ENCODE results near the gene PLA2G4D.
A peak's percentile ranks its signal among the peaks of the same experiment; 100 is the strongest.

PLA2G4D gene

DNA sequence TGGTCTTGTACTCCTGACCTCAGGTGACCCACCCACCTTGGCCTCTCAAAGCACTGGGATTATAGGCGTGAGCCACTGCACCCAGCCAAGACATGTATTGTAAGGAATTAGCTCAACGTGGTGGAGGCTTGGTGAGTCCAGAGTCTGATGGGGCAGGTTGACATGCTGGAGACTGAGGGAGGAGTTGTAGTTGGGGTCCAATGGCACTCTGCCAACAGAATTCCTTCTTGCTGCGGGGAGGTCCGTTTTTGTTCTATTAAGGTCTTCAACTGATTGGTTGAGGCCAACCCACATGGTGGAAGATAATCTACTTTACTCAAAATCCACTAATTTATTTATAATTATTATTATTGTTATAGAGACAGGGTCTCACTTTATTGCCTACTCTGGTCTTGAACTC, 30.1 kb downstream of the PLA2G4D start:
- no peak for DNase-seq
- Histone ChIP-seq H2BK5ac (ENCODE audit: low read depth, low read length, poor library complexity, severe bottlenecking) (no peak overlapping the region), H2BK15ac (ENCODE audit: low read depth, poor library complexity, severe bottlenecking) (no peak overlapping the region), H2BK12ac (ENCODE audit: low read length in 2 of 2) (no peak overlapping the region), H2AFZ (ENCODE audit: low read depth, low read length) (no peak overlapping the region), H4K91ac (ENCODE audit: low read length) (no peak overlapping the region), H3K14ac (ENCODE audit: low read length in 2 of 2) (no peak overlapping the region), H3K79me1 (replicated peaks; ENCODE audit: low read length, poor library complexity, severe bottlenecking) (no peaks in the 10 kb centered on the region), H3K36me3 (ENCODE audit: control insufficient read depth in 1 of 2, insufficient read depth in 2 of 2, low read depth in 1 of 2, low read length in 2 of 2) (no peaks in the 10 kb centered on the region), H3K27me3 (ENCODE audit: control insufficient read depth in 1 of 2, insufficient read depth in 1 of 2, low read length in 2 of 2) (peaks cover 34 to 77% of the 10 kb centered on the region in 2 experiments), H3K4me3 (ENCODE audit: insufficient read depth in 1 of 2, low read depth in 1 of 2, low read length in 2 of 2) (no peak overlapping the region), H3K27ac (ENCODE audit: low read length, poor library complexity, severe bottlenecking) (no peak overlapping the region), H3K9ac (ENCODE audit: low read length) (no peak overlapping the region), H3K4me1 (ENCODE audit: control insufficient read depth, insufficient read depth, low read depth, low read length) (no peaks in the 10 kb centered on the region), H3K18ac (ENCODE audit: low read depth in 1 of 2, low read length in 2 of 2) (no peak overlapping the region), H3K4ac (ENCODE audit: low read depth in 1 of 2, low read length in 2 of 2) (no peak overlapping the region), H3K4me2 (ENCODE audit: low read length, poor library complexity, severe bottlenecking) (no peak overlapping the region), H2BK120ac (ENCODE audit: low read depth, low read length) (no peak overlapping the region), H3K23ac (ENCODE audit: low read length in 2 of 2) (no peak overlapping the region), H3K9me3 (ENCODE audit: control insufficient read depth, low read length) (peaks cover 9% of the 10 kb centered on the region), H4K8ac (ENCODE audit: low read length) (no peak overlapping the region), H2AK5ac (ENCODE audit: low read length, severe bottlenecking) (no peak overlapping the region)
- 58% methylated on average over 2 of the region's 4 CpGs for WGBS

DNA sequence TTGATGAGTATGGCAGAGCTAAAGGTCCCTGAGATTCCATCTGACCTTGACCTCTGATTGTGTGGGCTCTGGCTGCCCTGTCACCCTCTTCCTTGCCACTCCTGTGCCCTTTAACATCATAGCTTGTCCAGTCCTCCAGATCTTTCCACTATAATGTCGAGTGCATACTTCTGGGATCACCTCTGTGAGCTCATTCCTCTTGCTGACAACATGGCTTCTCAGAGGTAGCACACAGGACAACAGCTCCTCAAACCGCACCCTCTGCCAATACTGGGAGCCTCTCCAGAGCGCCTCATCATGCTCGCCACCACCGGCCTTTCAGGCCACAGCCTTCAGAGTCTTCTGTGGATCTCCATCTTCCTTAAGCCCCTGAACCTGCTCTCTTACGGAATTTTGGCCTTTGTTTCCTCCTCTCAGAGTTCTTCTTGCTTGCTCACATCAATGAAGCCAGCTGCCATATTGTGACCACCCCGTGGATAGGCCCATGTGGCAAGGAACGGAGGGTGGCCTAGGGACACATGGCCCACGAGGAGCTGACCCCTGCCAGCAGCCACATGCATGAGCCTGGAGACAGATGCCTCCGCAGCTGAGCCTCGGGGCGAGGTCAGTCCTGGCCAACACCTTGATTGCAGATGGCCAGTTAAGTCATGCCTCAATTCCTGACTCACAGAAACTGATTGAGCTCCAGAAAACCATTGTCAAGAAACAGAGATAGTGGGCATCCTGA, 31.1 kb downstream of the PLA2G4D start:
- peaks cover 8% of the 10 kb centered on the region for H3K9me3 ChIP-seq (ENCODE audit: control insufficient read depth, low read length)
- H3K14ac ChIP-seq (ENCODE audit: low read length in 2 of 2), result no peak overlapping the region
- no peak overlapping the region for H2BK15ac ChIP-seq (ENCODE audit: low read depth, poor library complexity, severe bottlenecking)
- no peak overlapping the region for H3K23ac ChIP-seq (ENCODE audit: low read length in 2 of 2)
- no peak overlapping the region for H3K27ac ChIP-seq (ENCODE audit: low read length, poor library complexity, severe bottlenecking)
- H3K4me1 ChIP-seq (ENCODE audit: control insufficient read depth, insufficient read depth, low read depth, low read length), result no peaks in the 10 kb centered on the region
- H3K18ac ChIP-seq (ENCODE audit: low read depth in 1 of 2, low read length in 2 of 2), result no peak overlapping the region
- no peak overlapping the region for H3K4ac ChIP-seq (ENCODE audit: low read depth in 1 of 2, low read length in 2 of 2)
- no peak overlapping the region for H2BK5ac ChIP-seq (ENCODE audit: low read depth, low read length, poor library complexity, severe bottlenecking)
- 87% methylated on average over 12 of the region's 12 CpGs for WGBS
- no peak overlapping the region for H2AK5ac ChIP-seq (ENCODE audit: low read length, severe bottlenecking)
- no peaks in the 10 kb centered on the region for H3K79me1 ChIP-seq (replicated peaks; ENCODE audit: low read length, poor library complexity, severe bottlenecking)
- H4K8ac ChIP-seq (ENCODE audit: low read length), result no peak overlapping the region
- no peak overlapping the region for H4K91ac ChIP-seq (ENCODE audit: low read length)
- no peak for DNase-seq
- H3K4me3 ChIP-seq (ENCODE audit: insufficient read depth in 1 of 2, low read depth in 1 of 2, low read length in 2 of 2), result no peak overlapping the region
- peaks cover 34 to 79% of the 10 kb centered on the region in 2 experiments for H3K27me3 ChIP-seq (ENCODE audit: control insufficient read depth in 1 of 2, insufficient read depth in 1 of 2, low read length in 2 of 2)
- H3K4me2 ChIP-seq (ENCODE audit: low read length, poor library complexity, severe bottlenecking), result no peak overlapping the region
- H2BK120ac ChIP-seq (ENCODE audit: low read depth, low read length), result no peak overlapping the region
- no peak overlapping the region for H2BK12ac ChIP-seq (ENCODE audit: low read length in 2 of 2)
- H2AFZ ChIP-seq (ENCODE audit: low read depth, low read length), result no peak overlapping the region
- no peaks in the 10 kb centered on the region for H3K36me3 ChIP-seq (ENCODE audit: control insufficient read depth in 1 of 2, insufficient read depth in 2 of 2, low read depth in 1 of 2, low read length in 2 of 2)
- H3K9ac ChIP-seq (ENCODE audit: low read length), result no peak overlapping the region

DNA sequence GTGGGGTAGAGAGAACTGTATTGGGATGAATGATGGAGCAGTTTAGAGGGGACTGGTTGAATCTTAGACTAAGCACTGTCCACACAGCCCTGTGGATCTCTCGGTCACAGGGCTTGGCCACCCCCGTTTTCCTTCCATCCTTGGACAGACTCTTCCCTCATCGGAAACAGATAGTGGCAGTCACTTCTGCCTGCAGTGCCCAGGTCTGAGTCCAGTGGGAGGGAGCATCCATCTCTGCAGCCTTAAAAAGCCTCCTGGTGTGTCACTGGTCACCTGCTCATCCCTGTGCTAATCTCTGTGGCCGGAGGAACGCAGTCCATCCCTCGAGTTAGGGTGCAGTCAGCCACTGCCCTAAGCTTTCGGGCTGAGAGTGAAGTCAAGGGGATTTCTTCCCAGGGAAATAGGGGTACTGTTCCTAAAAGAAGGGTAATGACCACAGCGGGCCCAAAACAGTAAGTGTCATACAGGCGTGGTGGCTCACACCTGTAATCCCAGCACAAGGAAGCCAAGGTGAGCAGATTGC, 32.0 kb downstream of the PLA2G4D start:
- H3K23ac ChIP-seq (ENCODE audit: low read length in 2 of 2), result peak overlapping the region in 1 of 2 experiments; percentile 6

DNA sequence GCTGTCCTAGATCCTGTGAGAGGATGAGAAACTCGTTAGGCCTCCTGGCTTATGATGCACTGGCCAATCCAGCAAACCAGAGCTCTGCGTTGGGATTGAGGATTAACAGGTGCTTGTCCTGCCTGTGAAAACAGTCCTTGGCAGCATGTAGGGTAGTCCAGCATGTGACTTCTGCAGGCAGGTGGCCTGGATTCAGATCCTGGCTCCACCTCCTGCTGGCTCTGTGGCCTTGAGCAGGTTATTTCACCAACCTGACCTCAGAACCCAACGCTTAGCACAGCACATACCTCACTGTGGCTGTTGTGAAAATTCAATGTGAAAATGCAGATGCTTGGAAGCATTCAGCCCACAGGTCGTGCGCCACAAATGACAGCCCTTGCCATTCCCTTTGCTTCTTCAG, 33.6 kb downstream of the PLA2G4D start:
- H4K91ac ChIP-seq (ENCODE audit: low read length), result no peak overlapping the region
- no peaks in the 10 kb centered on the region for H3K9me3 ChIP-seq (ENCODE audit: control insufficient read depth, low read length)
- H3K4me1 ChIP-seq (ENCODE audit: control insufficient read depth, insufficient read depth, low read depth, low read length), result peaks cover 7% of the 10 kb centered on the region
- H3K23ac ChIP-seq (ENCODE audit: low read length in 2 of 2), result no peak overlapping the region
- H3K4me3 ChIP-seq (ENCODE audit: insufficient read depth in 1 of 2, low read depth in 1 of 2, low read length in 2 of 2), result no peak overlapping the region
- no peak overlapping the region for H3K14ac ChIP-seq (ENCODE audit: low read length in 2 of 2)
- no peak overlapping the region for H2BK5ac ChIP-seq (ENCODE audit: low read depth, low read length, poor library complexity, severe bottlenecking)
- H3K4me2 ChIP-seq (ENCODE audit: low read length, poor library complexity, severe bottlenecking), result no peak overlapping the region
- H2BK15ac ChIP-seq (ENCODE audit: low read depth, poor library complexity, severe bottlenecking), result no peak overlapping the region
- WGBS, result 81% methylated on average over 4 of the region's 5 CpGs
- peaks cover 50 to 89% of the 10 kb centered on the region in 2 experiments for H3K27me3 ChIP-seq (ENCODE audit: control insufficient read depth in 1 of 2, insufficient read depth in 1 of 2, low read length in 2 of 2)
- H2BK12ac ChIP-seq (ENCODE audit: low read length in 2 of 2), result no peak overlapping the region
- no peaks in the 10 kb centered on the region for H3K79me1 ChIP-seq (replicated peaks; ENCODE audit: low read length, poor library complexity, severe bottlenecking)
- no peak overlapping the region for H3K18ac ChIP-seq (ENCODE audit: low read depth in 1 of 2, low read length in 2 of 2)
- H2BK120ac ChIP-seq (ENCODE audit: low read depth, low read length), result no peak overlapping the region
- no peak overlapping the region for H4K8ac ChIP-seq (ENCODE audit: low read length)
- H2AK5ac ChIP-seq (ENCODE audit: low read length, severe bottlenecking), result no peak overlapping the region
- no peak overlapping the region for H3K27ac ChIP-seq (ENCODE audit: low read length, poor library complexity, severe bottlenecking)
- H3K4ac ChIP-seq (ENCODE audit: low read depth in 1 of 2, low read length in 2 of 2), result no peak overlapping the region
- no peak for DNase-seq
- H2AFZ ChIP-seq (ENCODE audit: low read depth, low read length), result no peak overlapping the region
- no peak overlapping the region for H3K9ac ChIP-seq (ENCODE audit: low read length)
- no peaks in the 10 kb centered on the region for H3K36me3 ChIP-seq (ENCODE audit: control insufficient read depth in 1 of 2, insufficient read depth in 2 of 2, low read depth in 1 of 2, low read length in 2 of 2)

More for the DNA sequence above, 32.0 kb downstream of the PLA2G4D start:
- H4K8ac ChIP-seq (ENCODE audit: low read length), result no peak overlapping the region
- H3K4me1 ChIP-seq (ENCODE audit: control insufficient read depth, insufficient read depth, low read depth, low read length), result peaks cover 2% of the 10 kb centered on the region
- no peak overlapping the region for H2BK15ac ChIP-seq (ENCODE audit: low read depth, poor library complexity, severe bottlenecking)
- WGBS, result 92% methylated on average over 9 of the region's 9 CpGs
- peaks cover 1% of the 10 kb centered on the region for H3K9me3 ChIP-seq (ENCODE audit: control insufficient read depth, low read length)
- H2BK120ac ChIP-seq (ENCODE audit: low read depth, low read length), result no peak overlapping the region
- no peak overlapping the region for H4K91ac ChIP-seq (ENCODE audit: low read length)
- DNase-seq, result no peak
- no peak overlapping the region for H3K18ac ChIP-seq (ENCODE audit: low read depth in 1 of 2, low read length in 2 of 2)
- no peak overlapping the region for H3K4me2 ChIP-seq (ENCODE audit: low read length, poor library complexity, severe bottlenecking)
- H3K14ac ChIP-seq (ENCODE audit: low read length in 2 of 2), result no peak overlapping the region
- H2AFZ ChIP-seq (ENCODE audit: low read depth, low read length), result no peak overlapping the region
- H3K36me3 ChIP-seq (ENCODE audit: control insufficient read depth in 1 of 2, insufficient read depth in 2 of 2, low read depth in 1 of 2, low read length in 2 of 2), result no peaks in the 10 kb centered on the region
- H2AK5ac ChIP-seq (ENCODE audit: low read length, severe bottlenecking), result no peak overlapping the region
- no peak overlapping the region for H2BK12ac ChIP-seq (ENCODE audit: low read length in 2 of 2)
- peaks cover 43 to 85% of the 10 kb centered on the region in 2 experiments for H3K27me3 ChIP-seq (ENCODE audit: control insufficient read depth in 1 of 2, insufficient read depth in 1 of 2, low read length in 2 of 2)
- no peak overlapping the region for H3K4ac ChIP-seq (ENCODE audit: low read depth in 1 of 2, low read length in 2 of 2)
- no peak overlapping the region for H3K4me3 ChIP-seq (ENCODE audit: insufficient read depth in 1 of 2, low read depth in 1 of 2, low read length in 2 of 2)
- H2BK5ac ChIP-seq (ENCODE audit: low read depth, low read length, poor library complexity, severe bottlenecking), result no peak overlapping the region
- H3K27ac ChIP-seq (ENCODE audit: low read length, poor library complexity, severe bottlenecking), result no peak overlapping the region
- H3K79me1 ChIP-seq (replicated peaks; ENCODE audit: low read length, poor library complexity, severe bottlenecking), result no peaks in the 10 kb centered on the region
- H3K9ac ChIP-seq (ENCODE audit: low read length), result no peak overlapping the region
